ENCODE results near the gene SDE2.
A peak's percentile ranks its signal among the peaks of the same experiment; 100 is the strongest.
"Not testable (repeated sequence)": the region's sequence is repeated elsewhere in the genome, so short reads cannot be mapped to it uniquely, and the experiment has no call there.

SDE2 gene

GRCh38 chr1:226004396-226004795 is 5.3 kb upstream of the SDE2 start:
- DNase-seq, result no peak

GRCh38 chr1:226003502-226004170 is 4.5 kb upstream of the SDE2 start:
- no peak for DNase-seq

GRCh38 chr1:226002667-226003501 is 3.7 kb upstream of the SDE2 start:
- peak; percentile 56 for DNase-seq

GRCh38 chr1:226001963-226002666 is 3.0 kb upstream of the SDE2 start:
- DNase-seq, result peak; percentile 90

GRCh38 chr1:226001088-226001487 is 1.9 kb upstream of the SDE2 start:
- DNase-seq, result no peak

- peak; percentile 66 for DNase-seq
Measured at GRCh38 chr1:226000493-226001081, 1.4 kb upstream of the SDE2 start.

GRCh38 chr1:225999912-226000337 is 782 bp upstream of the SDE2 start:
- peak; percentile 84 for DNase-seq

- DNase-seq, result no peak
Measured at GRCh38 chr1:225998560-225999226, 450 bp downstream of the SDE2 start.

- no peak for DNase-seq
Measured at GRCh38 chr1:225996946-225997545, 2.1 kb downstream of the SDE2 start.

GRCh38 chr1:225995919-225996864 is 3.0 kb downstream of the SDE2 start:
- no peak for DNase-seq

- no peak for DNase-seq
Measured at GRCh38 chr1:225990705-225991464, 8.3 kb downstream of the SDE2 start.

GRCh38 chr1:225987491-225988316 is 11.4 kb downstream of the SDE2 start:
- DNase-seq, result no peak

- DNase-seq, result no peak
Measured at GRCh38 chr1:225981714-225982113, 17.4 kb downstream of the SDE2 start.

- no peak for DNase-seq
Measured at GRCh38 chr1:225980005-225980836, 18.9 kb downstream of the SDE2 start.

- DNase-seq, result no peak
Measured at GRCh38 chr1:225979421-225979820, 19.7 kb downstream of the SDE2 start.

GRCh38 chr1:225977937-225978748 is 21.0 kb downstream of the SDE2 start:
- peak; percentile 41 for DNase-seq

- DNase-seq, result not testable (repeated sequence)
Measured at GRCh38 chr1:225975146-225975545, 24.0 kb downstream of the SDE2 start.

Measured in CD4-positive, alpha-beta T cell treated with Interleukin-15 for 1 hour (primary cell).